Epithelial cell of prostate (primary cell): ENCODE data around the gene ITGA3.
A peak's percentile ranks its signal among the peaks of the same experiment; 100 is the strongest.

Experiments
- DNase-seq: peaks from one replicate; pipeline ENCODE4 v3.0.0-alpha.2; 2011; ENCODE audit warnings: low read depth, low spot score
- H3K27ac ChIP-seq: fragments of 450-650 bp; 2 replicates; pipeline ENCODE4 v1.5.1; 2017; ENCODE audit warnings: mild to moderate bottlenecking

Gene ITGA3

GRCh38 chr17:50064253-50065001 lies 8.5 kb downstream of the ITGA3 start:
- DNase-seq = peak; percentile 77
- peak overlapping the region; percentile 100 for H3K27ac ChIP-seq

DNA sequence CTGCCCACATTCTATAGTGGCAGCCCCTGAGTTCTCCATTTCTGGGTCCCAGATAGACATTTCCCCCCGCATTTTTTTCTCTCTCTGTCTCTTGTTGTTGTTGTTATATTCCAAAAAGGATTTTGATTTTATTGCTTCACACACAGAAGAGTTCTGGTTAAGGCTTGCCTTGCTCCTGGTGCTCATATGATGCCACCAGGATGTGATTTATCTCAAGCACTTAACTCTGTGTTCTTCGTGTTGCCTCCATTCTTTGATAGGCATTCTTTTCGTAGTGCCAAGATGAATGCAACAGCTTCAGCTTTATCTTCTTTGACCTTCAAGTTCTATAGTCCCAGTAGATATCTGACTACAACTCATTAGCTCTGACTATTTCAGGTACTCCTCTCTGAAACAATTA lies 9.1 kb downstream of the ITGA3 start:
- H3K27ac ChIP-seq = peak overlapping the region; percentile 100
- no peak for DNase-seq

GRCh38 chr17:50066995-50067394 lies 11.1 kb downstream of the ITGA3 start:
- peak overlapping the region; percentile 100 for H3K27ac ChIP-seq
- DNase-seq = no peak

- peak overlapping the region; percentile 100 for H3K27ac ChIP-seq
- DNase-seq = no peak
These were observed 12.1 kb downstream of the ITGA3 start for GRCh38 chr17:50067996-50068395.

DNA sequence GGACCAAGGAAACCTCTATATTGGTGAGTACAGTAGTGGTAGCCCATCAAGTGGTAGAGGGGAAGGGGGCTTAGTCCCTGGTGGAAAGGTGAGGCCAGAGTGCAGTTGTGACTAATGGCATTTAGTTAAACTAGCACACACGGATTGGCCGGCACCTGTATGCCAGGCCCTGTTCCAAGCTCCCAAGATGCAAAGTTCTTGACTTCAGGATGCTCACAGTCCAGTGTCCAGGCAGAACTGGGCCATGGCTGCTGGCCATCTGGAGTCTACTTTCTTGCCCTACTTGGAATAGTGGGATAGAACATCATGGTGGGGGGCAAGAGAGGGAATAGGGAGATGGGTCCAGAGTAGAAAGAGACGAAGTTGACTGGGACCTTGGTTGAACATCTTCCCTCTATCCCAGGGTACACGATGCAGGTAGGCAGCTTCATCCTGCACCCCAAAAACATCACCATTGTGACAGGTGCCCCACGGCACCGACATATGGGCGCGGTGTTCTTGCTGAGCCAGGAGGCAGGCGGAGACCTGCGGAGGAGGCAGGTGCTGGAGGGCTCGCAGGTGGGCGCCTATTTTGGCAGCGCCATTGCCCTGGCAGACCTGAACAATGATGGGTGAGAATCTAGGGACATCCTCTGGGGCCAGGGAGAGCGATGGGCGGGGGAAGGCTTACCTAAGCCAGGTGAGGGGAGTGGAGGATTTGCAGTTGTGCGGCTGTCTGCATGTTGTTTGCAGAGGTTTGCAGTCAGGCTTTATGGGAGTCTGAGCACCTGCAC lies 15.2 kb downstream of the ITGA3 start:
- DNase-seq = no peak
- H3K27ac ChIP-seq = peak overlapping the region; percentile 100

DNA sequence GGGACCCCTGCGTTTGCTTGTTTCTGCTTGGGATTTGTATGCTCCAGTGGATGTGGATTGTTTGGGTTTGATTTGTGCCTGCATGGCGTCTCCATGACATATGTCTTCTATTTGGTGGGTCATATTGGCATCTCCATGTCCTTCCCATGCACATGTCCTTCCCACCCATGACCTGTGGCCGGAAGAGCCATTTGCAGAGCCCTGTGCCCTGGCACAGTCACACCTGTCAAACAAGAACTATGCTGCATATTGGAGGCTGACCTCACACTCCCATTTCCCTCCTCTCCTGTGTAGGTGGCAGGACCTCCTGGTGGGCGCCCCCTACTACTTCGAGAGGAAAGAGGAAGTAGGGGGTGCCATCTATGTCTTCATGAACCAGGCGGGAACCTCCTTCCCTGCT lies 15.8 kb downstream of the ITGA3 start:
- peak overlapping the region; percentile 22 for H3K27ac ChIP-seq
- no peak for DNase-seq

- no peak for DNase-seq
These were observed 16.2 kb downstream of the ITGA3 start for GRCh38 chr17:50072130-50072529.

DNA sequence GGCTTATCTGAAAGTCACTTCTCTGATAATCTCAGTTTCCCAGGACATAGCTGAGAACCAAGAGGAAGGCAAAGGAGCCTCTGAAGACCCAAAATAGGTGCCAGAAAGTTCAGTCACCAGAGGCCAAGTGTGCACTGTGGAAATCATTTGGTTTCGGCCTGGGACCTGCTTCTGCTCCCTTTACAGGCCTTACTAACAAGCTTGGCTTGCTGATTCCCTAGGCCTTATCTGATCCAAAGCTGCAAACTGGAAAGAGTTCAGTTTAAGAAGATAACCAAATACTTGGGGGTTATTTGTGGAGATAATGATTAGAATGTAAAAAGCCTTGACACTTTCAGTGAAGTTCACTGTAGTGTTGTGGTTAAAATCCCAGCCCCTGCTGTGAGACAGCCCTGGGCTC lies 17.0 kb downstream of the ITGA3 start:
- DNase-seq = no peak
- H3K27ac ChIP-seq = peak overlapping the region; percentile 22

More at GRCh38 chr17:50072130-50072529, 16.2 kb downstream of the ITGA3 start:
- peak overlapping the region; percentile 22 for H3K27ac ChIP-seq

- peak overlapping the region; percentile 22 for H3K27ac ChIP-seq
- no peak for DNase-seq
These were observed 18.3 kb downstream of the ITGA3 start for GRCh38 chr17:50074227-50074626.

DNA sequence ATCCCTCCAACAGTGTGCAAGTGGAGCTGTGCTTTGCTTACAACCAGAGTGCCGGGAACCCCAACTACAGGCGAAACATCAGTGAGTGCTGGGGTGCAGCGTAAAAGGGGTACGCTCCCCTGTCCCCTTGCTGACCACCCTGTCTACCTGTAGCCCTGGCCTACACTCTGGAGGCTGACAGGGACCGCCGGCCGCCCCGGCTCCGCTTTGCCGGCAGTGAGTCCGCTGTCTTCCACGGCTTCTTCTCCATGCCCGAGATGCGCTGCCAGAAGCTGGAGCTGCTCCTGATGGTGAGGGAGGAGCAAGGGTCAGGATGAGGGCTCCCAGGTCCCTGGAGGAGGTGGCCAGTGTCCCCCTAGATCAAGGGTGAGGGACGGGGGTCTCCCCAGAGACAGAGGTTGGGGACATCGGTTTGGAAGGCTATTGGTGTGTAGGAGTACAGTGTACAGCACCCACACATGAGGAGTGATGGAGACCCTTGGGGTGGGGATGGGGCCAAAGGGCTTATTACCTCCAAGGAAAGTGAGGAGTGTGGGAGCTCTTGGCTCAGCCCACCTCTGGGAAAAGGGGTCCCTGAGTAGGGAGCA lies 19.6 kb downstream of the ITGA3 start:
- no peak for DNase-seq
- peak overlapping the region; percentile 22 for H3K27ac ChIP-seq

DNA sequence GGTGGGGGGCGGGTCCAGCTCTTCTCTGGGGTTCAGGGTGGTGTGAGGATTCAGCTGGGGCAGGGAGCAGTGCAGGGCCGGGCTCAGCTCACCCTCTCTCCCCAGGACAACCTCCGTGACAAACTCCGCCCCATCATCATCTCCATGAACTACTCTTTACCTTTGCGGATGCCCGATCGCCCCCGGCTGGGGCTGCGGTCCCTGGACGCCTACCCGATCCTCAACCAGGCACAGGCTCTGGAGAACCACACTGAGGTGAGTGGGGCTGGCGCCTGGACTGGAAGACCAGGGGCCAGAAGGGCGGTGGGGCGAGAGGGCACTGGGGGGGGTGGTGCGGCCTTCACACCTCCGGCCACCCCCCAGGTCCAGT lies 20.3 kb downstream of the ITGA3 start:
- DNase-seq = no peak
- peak overlapping the region; percentile 22 for H3K27ac ChIP-seq

- DNase-seq = no peak
- peak overlapping the region; percentile 28 for H3K27ac ChIP-seq
These were observed 20.8 kb downstream of the ITGA3 start for GRCh38 chr17:50076591-50077235.

DNA sequence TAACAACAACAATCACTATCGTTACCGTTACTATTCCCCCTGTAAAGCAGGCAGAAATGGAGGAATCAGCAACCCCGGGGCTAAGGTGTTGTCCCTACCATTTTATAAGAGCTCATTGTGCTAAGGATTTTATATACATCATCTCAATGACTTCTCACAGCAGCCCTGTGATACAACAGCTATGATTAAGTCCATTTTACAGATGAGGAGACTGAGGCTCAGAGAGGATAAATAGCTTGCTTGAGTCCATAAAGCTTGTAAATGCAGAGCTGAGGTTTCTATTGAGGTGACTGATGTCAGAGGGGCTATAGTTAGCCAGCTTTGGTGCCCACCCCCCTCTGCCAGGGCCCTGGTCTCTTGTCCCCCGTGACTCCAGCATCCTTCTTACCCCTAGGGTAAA lies 22.5 kb downstream of the ITGA3 start:
- peak overlapping the region; percentile 28 for H3K27ac ChIP-seq
- DNase-seq = no peak

DNA sequence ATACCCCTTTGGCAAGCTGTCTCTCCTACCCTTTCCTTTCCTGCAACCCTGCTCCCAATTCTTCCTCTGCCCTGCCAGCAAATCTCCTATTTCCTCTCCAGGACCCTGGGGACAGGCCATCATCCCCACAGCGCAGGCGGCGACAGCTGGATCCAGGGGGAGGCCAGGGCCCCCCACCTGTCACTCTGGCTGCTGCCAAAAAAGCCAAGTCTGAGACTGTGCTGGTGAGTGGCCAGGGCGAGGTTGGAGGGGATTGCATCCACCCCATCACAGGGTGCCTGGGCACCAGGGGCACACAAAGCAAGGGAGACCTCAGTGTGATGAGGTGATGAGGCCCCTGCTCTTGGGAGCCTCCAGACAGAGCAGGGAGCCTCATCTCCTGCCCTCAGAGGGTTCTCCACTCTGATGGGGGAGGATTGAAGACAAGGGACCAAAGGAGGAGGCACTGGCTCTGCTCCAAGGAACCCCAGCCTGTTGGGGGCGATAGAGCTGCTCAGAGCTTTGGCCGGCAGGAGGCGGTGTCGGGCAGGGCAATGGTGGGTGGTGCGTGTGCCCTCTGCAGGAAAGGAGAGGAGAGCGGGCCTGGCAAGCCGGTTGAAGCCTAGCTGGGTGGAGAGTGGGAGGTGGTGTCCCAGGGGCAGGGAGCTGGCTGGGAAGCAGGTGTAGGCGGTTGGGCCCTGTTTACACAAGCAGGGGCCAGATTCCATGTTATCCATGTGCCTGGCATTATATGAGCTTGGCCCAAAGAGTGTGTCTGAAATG lies 23.6 kb downstream of the ITGA3 start:
- DNase-seq = no peak
- peak overlapping the region; percentile 28 for H3K27ac ChIP-seq

DNA sequence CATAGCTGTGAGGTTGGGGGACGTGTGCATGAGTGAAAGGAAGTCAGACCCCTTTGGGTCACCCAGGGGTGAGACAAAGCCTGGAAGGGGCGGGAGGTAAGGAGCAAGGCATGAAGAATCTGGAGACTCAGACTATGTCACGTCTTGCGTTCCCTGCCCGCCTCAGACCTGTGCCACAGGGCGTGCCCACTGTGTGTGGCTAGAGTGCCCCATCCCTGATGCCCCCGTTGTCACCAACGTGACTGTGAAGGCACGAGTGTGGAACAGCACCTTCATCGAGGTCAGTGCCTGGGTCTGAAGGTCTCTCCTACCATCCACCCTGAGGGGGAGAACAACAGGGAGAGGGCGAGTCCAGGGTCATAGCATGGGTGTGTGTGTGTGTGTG lies 24.2 kb downstream of the ITGA3 start:
- peak overlapping the region; percentile 28 for H3K27ac ChIP-seq

DNA sequence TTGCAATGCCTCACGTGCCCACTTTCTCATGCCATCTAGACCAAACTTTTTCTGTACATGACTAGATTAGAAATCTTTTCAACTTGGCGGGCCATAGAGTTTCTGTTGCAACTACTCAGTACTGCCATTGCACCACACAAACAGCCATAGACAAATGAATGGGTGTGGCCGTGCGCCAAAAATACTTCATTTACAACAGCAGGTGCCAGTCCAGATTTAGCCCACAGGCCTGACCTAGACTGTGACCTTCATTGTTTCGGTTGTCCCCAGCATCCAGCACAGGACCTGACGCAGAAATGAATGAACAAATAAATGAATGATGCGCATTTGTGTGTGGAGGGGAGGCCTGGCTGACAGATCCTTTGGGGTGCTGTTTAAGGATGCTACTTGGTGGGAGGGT lies 24.9 kb downstream of the ITGA3 start:
- H3K27ac ChIP-seq = peak overlapping the region; percentile 54
- no peak for DNase-seq

More for the DNA sequence above, 24.2 kb downstream of the ITGA3 start:
- DNase-seq = no peak

- peak overlapping the region; percentile 54 for H3K27ac ChIP-seq
- no peak for DNase-seq
These were observed 25.8 kb downstream of the ITGA3 start for GRCh38 chr17:50081757-50082156.

GRCh38 chr17:50087246-50087911 lies 31.5 kb downstream of the ITGA3 start:
- H3K27ac ChIP-seq = peak overlapping the region; percentile 1
- DNase-seq = no peak

DNA sequence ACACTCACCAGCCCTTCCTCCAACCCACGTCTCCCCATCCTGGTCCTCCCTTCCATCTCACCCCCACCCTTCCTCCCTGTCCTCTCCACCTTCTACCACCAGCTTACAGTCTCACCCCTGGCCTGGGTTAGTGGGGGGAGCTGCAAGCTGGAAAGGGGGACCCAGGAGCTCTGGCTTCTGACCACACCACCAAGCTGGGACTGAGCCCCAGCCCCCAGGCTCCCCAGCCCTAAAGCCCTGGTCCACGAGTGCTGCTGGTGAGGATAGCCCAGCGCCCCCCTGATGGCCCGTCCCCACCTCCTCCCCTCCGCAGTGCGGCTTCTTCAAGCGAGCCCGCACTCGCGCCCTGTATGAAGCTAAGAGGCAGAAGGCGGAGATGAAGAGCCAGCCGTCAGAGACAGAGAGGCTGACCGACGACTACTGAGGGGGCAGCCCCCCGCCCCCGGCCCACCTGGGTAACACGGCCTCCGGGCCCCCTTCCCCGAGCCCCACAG lies 32.0 kb downstream of the ITGA3 start:
- H3K27ac ChIP-seq = peak overlapping the region; percentile 1
- DNase-seq = no peak
